Muscle of leg (tissue), 11 donors: ENCODE data around the gene FRY. TPM values are rescaled to one million over a fixed set of nuclear protein-coding genes. Genes with fewer than 3 reads are reported as not detected.

ENCODE experiments used
- DNase-seq: peaks from one replicate; pipeline ENCODE4 v3.0.0; 2013
- H3K27ac ChIP-seq: one replicate; pipeline ENCODE4 v1.5.1; 2013; ENCODE audit warnings: mild to moderate bottlenecking, low read length, control low read depth
- H3K27me3 ChIP-seq: one replicate; pipeline ENCODE4 v1.6.1; 2013; ENCODE audit warnings: low read length; ENCODE audit not compliant: control insufficient read depth, insufficient read depth
- H3K36me3 ChIP-seq: one replicate; pipeline ENCODE4 v1.6.1; 2013; ENCODE audit warnings: low read length; ENCODE audit not compliant: control insufficient read depth, insufficient read depth
- H3K4me1 ChIP-seq: one replicate; pipeline ENCODE4 v1.6.1; 2013; ENCODE audit warnings: low read length; ENCODE audit not compliant: control insufficient read depth, insufficient read depth
- H3K4me3 ChIP-seq: one replicate; pipeline ENCODE4 v1.5.1; 2013; ENCODE audit warnings: low read length, control low read depth
- H3K9me3 ChIP-seq: replicated peaks from 2 replicates; pipeline ENCODE4 v1.6.1; 2013; ENCODE audit warnings: low read depth, low read length; ENCODE audit not compliant: control insufficient read depth
- WGBS: methylation state at CpG from one replicate; pipeline ENCODE4 v1.1.5; 2013; ENCODE audit warnings: missing lambda C conversion rate; ENCODE audit not compliant: insufficient coverage; 5-methylcytosine and 5-hydroxymethylcytosine counted together
- polyA plus RNA-seq, 8 donors: library from polyadenylated mRNA; unstranded; fragments of 120-200 nt; gene quantifications; one replicate each; pipeline versions ENCODE4 v1.2.1 to v1.2.3, GENCODE V29; 2013; ENCODE audit warnings: inconsistent platforms in 1 of 8, low replicate concordance in 1 of 8; ENCODE audit not compliant: insufficient read length in 8 of 8, insufficient read depth in 1 of 8
- total RNA-seq: library from RNA; stranded (reverse); fragments of 120-200 nt; gene quantifications from one replicate; pipeline ENCODE4 v1.2.4, GENCODE V29; 2013

Gene FRY
- total and polyA plus RNA-seq, 9 donors, result 37.7 to 63.5 (median 47.3) TPM

DNA sequence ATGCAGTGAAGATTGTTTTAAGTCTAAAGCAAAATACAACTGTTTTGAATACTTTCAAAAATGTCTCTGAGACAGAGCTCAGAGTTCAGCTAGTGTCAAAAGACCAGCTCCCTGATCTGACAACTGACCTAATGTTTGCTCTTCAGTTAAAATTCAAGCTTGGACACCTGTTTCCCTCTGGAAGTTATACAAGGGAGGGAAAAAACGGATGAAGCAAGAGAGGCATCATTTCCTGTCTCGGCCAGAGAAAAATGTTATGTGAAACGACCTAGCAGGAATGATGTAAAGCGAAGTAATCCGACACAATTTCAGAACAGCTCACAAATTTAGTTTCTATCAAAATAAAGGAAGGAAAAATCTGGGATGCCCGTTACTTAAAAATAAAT, 224.1 kb downstream of the FRY start:
- DNase-seq, result peak; percentile 29
- peaks cover 5% of the 10 kb centered on the region for H3K36me3 ChIP-seq
- no CpG with 5 or more reads among the region's 6 CpGs for WGBS
- H3K9me3 ChIP-seq, result no peaks in the 10 kb centered on the region
- no peaks in the 10 kb centered on the region for H3K27me3 ChIP-seq
- peaks cover 4% of the 10 kb centered on the region for H3K4me1 ChIP-seq
- no peak overlapping the region for H3K4me3 ChIP-seq
- H3K27ac ChIP-seq, result peak overlapping the region; percentile 47

DNA sequence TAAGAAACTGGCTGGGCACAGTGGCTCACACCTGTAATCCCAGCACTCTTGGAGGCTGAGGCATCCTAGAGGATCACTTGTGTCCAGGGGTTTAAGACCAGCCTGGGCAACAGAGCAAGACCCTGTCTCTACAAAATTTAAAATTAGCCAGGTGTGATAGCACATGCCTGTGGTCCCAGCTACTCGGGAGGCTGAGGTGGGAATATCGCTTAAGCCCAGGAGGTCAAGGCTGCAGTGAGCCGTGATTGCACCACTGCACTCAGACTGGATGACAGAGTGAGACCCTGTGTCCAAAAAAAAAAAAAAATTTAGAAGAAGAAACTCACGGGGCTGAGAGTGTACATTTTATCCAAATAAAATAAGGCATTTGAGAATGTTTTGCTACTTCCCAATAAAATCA, 224.7 kb downstream of the FRY start:
- DNase-seq, result no peak
- WGBS, result 71% methylated on average over 2 of the region's 4 CpGs
- Histone ChIP-seq H3K27me3 (no peaks in the 10 kb centered on the region), H3K4me3 (no peak overlapping the region), H3K9me3 (no peaks in the 10 kb centered on the region), H3K27ac (no peak overlapping the region), H3K4me1 (peaks cover 8% of the 10 kb centered on the region), H3K36me3 (peaks cover 5% of the 10 kb centered on the region)

DNA sequence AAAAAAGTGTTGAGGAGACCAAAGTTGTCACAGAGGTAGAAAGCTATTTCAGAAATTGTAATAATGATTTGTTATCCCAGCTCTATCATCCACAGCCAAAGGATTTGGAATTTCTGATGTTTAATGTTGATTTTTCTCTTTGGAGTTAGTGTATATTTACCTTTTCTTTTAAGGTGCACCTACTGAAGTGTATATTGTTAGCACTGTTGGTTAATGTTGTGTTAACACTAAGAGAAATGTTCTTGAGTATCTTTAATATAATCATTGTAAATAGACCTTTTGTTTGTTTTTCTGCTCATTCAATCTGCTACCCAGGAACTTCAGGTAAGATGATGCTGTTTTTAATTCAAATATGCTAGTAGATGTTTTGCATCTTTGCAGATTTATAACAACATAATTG, 226.1 kb downstream of the FRY start:
- Histone ChIP-seq H3K4me3 (no peak overlapping the region), H3K4me1 (peaks cover 16% of the 10 kb centered on the region), H3K27me3 (no peaks in the 10 kb centered on the region), H3K27ac (no peak overlapping the region), H3K36me3 (peaks cover 3% of the 10 kb centered on the region), H3K9me3 (no peaks in the 10 kb centered on the region)
- DNase-seq, result no peak

DNA sequence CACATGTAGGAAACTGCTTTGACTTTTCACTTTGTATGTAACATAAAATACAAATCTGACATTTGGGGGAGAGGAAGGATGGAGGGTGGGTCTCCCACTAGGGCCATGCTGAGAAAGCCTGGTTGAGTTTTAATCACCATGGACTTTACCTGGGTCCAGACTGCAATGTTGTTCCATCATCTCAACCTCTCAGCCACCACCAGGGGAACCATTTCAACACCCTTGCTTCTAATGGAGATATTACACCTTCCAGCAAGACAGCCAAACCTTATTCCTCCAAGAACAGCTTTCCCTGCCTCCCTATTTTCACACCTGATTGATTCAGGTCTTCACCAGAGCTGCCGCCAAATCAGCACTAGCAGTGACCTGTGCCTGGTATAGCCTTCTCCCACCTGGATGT, 227.5 kb downstream of the FRY start:
- Histone ChIP-seq H3K27me3 (no peaks in the 10 kb centered on the region), H3K4me3 (no peak overlapping the region), H3K27ac (no peak overlapping the region), H3K36me3 (peaks cover 7% of the 10 kb centered on the region), H3K9me3 (no peaks in the 10 kb centered on the region), H3K4me1 (peaks cover 16% of the 10 kb centered on the region)
- DNase-seq, result no peak
- 100% methylated on average over 1 of the region's 1 CpG for WGBS

DNA sequence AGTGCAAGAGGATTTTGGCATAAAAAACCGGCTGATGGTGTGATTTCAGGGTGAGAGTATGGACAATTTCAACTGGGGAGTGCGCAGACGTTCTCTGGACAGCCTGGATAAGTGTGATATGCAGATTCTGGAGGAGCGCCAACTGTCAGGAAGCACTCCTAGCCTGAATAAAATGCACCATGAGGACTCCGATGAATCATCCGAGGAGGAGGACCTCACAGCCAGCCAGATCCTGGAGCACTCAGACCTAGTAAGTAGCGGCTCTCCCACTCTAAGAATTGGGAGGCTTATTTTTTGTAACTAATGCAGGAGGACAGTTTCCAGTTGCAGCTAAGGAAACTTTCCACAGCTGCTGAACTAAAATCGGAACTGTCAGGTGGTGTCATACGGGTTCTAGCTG, 230.0 kb downstream of the FRY start:
- WGBS, result 27% methylated on average over 8 of the region's 9 CpGs
- H3K4me1 ChIP-seq, result peaks cover 16% of the 10 kb centered on the region
- no peaks in the 10 kb centered on the region for H3K27me3 ChIP-seq
- H3K36me3 ChIP-seq, result peaks cover 20% of the 10 kb centered on the region
- H3K9me3 ChIP-seq, result no peaks in the 10 kb centered on the region
- peak; percentile 90 for DNase-seq
- H3K4me3 ChIP-seq, result no peak overlapping the region
- H3K27ac ChIP-seq, result peak overlapping the region; percentile 69

DNA sequence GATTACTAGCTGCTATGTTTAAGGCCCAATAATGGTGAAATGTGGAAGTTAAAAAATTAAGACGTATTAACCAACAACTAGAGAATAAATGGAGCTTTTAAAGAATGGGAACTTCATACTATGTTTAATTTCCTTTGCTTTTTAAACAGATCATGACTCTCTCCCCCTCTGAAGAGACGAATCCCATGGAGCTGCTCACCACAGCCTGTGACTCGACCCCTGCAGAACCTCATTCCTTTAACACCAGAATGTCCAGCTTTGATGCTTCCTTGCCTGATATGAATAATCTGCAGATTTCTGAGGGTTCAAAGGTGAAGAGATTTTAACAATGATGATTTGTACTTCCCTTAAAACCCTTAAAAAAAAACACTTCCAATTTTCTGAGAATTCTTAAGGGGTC, 230.6 kb downstream of the FRY start:
- peak overlapping the region; percentile 69 for H3K27ac ChIP-seq
- H3K36me3 ChIP-seq, result peaks cover 24% of the 10 kb centered on the region
- no peaks in the 10 kb centered on the region for H3K27me3 ChIP-seq
- no peaks in the 10 kb centered on the region for H3K9me3 ChIP-seq
- H3K4me3 ChIP-seq, result no peak overlapping the region
- H3K4me1 ChIP-seq, result peaks cover 16% of the 10 kb centered on the region
- no CpG with 5 or more reads among the region's 3 CpGs for WGBS
- DNase-seq, result no peak

DNA sequence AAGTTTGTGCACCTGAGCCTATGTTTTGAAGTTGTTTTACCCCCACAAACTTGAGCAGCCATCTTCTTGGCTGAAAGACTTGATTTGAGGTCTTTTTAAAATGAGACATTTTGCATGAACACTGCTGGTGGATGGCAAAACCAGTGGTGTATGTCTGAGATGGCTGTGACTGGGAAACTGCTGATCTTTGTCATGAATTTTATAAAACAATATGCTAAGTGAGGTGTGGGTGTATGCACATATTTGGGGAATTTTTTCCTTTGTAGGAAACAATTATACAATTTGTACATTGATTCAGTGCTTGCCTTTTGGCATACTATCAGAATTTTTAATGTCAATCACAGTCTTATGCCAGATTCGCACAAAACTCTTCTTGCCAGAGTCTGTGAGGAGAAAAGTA, 231.0 kb downstream of the FRY start:
- no peaks in the 10 kb centered on the region for H3K9me3 ChIP-seq
- no CpG with 5 or more reads among the region's 1 CpG for WGBS
- H3K27me3 ChIP-seq, result no peaks in the 10 kb centered on the region
- peaks cover 16% of the 10 kb centered on the region for H3K4me1 ChIP-seq
- no peak overlapping the region for H3K27ac ChIP-seq
- H3K36me3 ChIP-seq, result peaks cover 27% of the 10 kb centered on the region
- H3K4me3 ChIP-seq, result no peak overlapping the region
- no peak for DNase-seq

DNA sequence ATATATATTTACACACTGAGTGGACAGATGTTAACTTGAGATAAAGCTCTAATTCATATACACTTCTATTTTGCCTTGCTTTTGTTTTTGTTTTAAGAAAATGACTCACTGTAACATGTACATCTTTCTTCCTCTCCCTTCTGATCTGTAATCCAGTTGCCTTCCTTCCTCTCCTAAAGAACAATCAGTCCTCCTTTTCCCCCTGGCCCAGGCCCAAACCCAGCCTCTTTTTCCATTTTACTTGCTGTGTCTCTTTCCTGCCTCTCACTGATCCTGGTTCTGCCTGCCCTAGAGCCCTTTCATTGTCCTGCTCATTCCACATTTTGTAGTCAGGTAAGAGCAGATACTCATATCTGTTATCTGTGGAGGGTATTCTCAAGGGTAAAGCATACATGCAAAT, 232.8 kb downstream of the FRY start:
- Histone ChIP-seq H3K27me3 (no peaks in the 10 kb centered on the region), H3K27ac (peak overlapping the region; percentile 23), H3K9me3 (no peaks in the 10 kb centered on the region), H3K4me1 (peaks cover 16% of the 10 kb centered on the region), H3K4me3 (no peak overlapping the region), H3K36me3 (peaks cover 33% of the 10 kb centered on the region)
- DNase-seq, result peak; percentile 71

DNA sequence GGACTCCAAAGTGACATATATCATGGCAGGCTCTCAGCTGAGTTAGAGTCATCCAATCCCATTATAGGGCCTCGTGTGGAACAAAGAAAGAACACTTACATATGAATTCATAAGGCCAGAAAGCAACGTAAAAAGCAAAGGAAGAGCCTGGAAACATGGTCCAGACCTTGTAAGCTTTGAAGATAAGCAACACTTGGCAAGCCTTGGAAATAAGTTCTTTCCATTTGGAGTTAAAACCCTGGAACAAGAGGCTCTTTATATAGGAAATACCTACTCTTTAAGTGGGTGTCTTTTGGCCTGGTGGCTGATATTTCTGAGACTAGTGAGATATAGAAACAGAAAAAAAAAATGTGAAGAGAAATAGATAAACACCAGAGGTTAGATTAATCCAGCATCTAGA, 234.2 kb downstream of the FRY start:
- H3K27ac ChIP-seq, result no peak overlapping the region

DNA sequence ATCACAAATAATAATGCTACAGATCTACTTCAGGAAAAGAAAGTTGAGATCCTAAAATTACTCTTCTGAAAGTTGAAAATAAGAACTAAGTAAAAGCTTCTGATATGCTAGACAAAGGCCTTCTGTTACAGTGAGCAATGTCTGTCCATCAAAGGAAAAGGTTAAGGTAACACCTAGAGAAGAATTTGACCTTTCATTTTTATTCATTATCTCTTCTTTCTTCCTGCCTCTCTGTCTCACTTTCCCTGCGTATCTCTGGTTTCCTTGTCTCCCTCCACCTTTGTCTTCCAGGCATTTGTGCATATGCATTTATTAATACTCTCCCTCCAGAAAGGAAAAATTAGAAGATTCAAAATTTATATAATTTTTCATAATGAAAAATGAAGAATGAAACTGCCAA, 234.6 kb downstream of the FRY start:
- H3K4me3 ChIP-seq, result no peak overlapping the region
- H3K9me3 ChIP-seq, result no peaks in the 10 kb centered on the region
- DNase-seq, result no peak
- H3K27ac ChIP-seq, result no peak overlapping the region
- whole genome bisulfite sequencing, result no CpG with 5 or more reads among the region's 1 CpG
- peaks cover 39% of the 10 kb centered on the region for H3K36me3 ChIP-seq
- no peaks in the 10 kb centered on the region for H3K27me3 ChIP-seq
- peaks cover 8% of the 10 kb centered on the region for H3K4me1 ChIP-seq

More for the DNA sequence above, 234.2 kb downstream of the FRY start:
- peaks cover 35% of the 10 kb centered on the region for H3K36me3 ChIP-seq
- H3K9me3 ChIP-seq, result no peaks in the 10 kb centered on the region
- no peak for DNase-seq
- WGBS, result no CpG with 5 or more reads among the region's 2 CpGs
- H3K4me3 ChIP-seq, result no peak overlapping the region
- H3K27me3 ChIP-seq, result no peaks in the 10 kb centered on the region
- peaks cover 12% of the 10 kb centered on the region for H3K4me1 ChIP-seq

DNA sequence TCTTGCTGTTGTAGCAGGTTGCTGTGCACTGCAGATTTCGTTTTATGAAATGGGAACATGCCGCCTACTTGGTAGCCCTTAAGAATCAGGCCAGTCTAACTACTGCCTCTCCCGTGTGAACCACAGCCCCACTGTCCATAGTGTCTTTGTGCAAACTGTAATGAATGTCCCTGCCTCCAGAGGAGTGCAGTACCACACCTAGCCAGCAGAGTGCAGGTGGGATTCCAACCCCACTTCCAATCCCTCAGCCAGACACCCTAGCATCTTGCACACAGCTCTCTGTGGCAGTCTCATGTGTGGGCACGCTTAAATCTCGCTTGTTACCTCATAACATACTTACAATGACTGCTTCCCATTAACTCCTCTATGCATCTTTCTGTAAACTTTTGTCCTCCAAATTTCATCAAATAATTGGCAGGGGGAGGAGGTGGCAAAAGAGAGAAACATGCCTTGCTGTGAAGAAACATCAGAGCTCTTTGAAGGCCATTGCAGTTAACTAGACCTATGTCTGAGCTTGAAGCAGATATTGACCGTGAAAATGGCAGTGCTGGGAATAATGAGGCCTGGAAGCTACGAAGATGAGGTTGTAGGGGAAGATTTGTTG, 236.4 kb downstream of the FRY start:
- peaks cover 41% of the 10 kb centered on the region for H3K36me3 ChIP-seq
- no peaks in the 10 kb centered on the region for H3K4me1 ChIP-seq
- no peaks in the 10 kb centered on the region for H3K9me3 ChIP-seq
- H3K27ac ChIP-seq, result no peak overlapping the region
- no peaks in the 10 kb centered on the region for H3K27me3 ChIP-seq
- no peak overlapping the region for H3K4me3 ChIP-seq
- no peak for DNase-seq
- WGBS, result 60% methylated on average over 5 of the region's 7 CpGs
